Activated CD4-positive, alpha-beta T cell treated with anti-CD3 and anti-CD28 coated beads, Interleukin-2, amount 50 U/mL, for 24 hours (primary cell): ENCODE measurements around the gene BEAN1.

ENCODE experiments used
- DNase-seq, 2 donors: peaks; one replicate each; pipeline ENCODE4 v3.0.0-alpha.2; 2020; ENCODE audit warnings: low read depth in 1 of 2, low spot score in 1 of 2

BEAN1 gene

GRCh38 chr16:66418165-66418962 lies 8.7 kb upstream of the BEAN1 start:
- no peak for DNase-seq

DNA sequence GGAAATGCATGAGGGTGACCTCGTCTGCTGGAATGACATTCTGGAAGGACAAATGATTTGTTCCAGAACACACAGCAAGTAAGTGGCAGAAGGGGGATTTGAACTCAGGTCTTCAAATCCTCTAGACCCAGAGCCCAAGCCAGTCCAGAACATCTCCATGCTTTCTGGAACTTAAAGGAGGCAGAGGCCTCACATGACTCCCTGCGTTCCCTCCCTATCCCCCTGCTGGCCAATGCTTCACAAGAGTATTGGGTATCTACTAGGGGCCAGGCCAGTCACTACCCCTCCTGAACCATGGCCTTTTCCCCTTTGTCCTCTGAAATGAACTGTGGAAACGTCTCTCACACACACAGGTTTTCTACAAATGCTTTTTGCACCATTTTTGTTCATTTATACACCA lies 7.6 kb upstream of the BEAN1 start:
- no peak for DNase-seq

- DNase-seq = no peak
These were observed 6.7 kb upstream of the BEAN1 start for GRCh38 chr16:66420396-66420795.

DNA sequence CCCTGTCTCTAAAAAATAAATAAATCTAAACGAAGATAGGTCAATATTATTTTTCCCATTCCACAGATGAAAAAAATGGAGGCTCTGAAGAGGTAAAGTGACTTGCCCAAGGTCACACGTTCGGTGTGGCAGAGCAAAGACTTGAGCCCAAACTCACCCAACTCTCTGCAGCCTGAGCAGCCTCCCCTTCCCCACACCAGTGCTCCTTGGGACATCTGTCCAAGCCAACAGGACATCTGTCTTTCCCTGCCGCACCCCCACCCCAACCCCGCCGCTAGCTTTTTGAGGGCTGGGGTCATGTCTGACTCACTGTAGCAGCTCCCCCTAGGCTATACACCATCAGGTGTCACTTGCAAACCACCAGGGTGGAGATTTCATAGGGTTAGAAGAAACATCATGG lies 5.2 kb upstream of the BEAN1 start:
- DNase-seq = no peak

GRCh38 chr16:66422366-66422765 lies 4.7 kb upstream of the BEAN1 start:
- no peak for DNase-seq

DNA sequence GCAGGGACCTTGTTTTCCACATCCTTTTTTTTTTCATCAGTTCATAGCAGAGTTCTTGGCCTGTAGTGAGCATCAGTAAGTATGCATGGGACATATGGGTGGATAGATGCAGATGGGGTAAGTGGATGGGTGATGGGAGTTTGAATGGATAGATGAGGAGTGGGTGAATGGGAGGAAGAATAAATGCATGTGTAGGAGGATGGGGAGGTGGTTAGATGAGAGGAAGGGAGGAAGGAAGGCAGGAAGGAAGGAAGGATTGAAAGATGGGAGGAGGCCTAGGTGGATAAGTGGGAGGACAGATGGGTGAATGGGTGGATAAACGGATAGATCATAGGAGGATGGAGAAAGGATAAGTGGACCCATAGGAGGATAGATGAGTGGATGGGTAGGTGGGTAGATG lies 3.9 kb upstream of the BEAN1 start:
- no peak for DNase-seq

GRCh38 chr16:66425651-66426050 lies 1.4 kb upstream of the BEAN1 start:
- DNase-seq = no peak

DNA sequence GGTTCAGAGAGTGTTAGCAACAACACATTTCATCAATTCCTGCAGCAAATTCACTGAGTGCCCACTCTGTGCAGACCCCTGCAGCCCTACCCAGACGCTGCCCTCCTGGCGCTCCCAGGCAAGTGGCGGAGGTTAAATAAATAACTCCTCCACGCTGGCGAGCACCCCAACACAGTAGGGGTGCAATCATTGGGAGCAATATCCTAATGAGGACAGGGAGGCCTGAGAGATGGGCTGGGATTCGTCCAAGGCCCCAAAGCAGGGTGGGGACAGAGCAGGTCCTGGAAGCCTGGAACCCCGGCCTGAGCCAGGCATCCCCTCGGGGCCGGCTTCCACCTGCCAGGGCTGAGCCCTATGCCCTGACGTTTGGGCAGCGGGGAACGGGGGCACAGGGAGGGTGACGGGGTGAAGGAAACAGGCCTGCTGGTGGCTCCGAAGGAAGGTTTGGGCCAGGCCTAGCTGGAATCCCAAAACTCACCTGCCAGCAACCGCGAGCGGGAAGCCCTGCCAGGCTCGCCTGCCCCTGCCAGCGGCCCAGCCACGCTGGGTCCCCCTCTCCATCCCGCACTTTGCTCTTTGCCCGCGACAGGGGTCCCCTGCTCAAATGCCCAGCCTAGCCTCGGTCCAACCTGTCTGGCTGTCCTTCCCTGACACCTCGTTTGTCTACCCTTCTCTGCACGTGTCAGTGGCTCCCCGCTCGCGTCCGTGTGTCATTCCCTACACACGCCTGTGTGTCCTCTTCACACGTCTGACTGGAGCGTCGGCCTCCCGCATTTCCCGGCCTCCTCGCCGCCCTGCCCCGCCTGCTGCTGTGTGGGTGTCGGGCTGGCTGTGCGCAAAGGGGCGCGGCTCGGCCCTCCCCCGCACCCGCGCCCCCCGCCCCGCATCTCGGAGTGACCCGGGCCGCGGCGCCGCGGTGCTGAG lies 721 bp upstream of the BEAN1 start:
- no peak for DNase-seq

DNA sequence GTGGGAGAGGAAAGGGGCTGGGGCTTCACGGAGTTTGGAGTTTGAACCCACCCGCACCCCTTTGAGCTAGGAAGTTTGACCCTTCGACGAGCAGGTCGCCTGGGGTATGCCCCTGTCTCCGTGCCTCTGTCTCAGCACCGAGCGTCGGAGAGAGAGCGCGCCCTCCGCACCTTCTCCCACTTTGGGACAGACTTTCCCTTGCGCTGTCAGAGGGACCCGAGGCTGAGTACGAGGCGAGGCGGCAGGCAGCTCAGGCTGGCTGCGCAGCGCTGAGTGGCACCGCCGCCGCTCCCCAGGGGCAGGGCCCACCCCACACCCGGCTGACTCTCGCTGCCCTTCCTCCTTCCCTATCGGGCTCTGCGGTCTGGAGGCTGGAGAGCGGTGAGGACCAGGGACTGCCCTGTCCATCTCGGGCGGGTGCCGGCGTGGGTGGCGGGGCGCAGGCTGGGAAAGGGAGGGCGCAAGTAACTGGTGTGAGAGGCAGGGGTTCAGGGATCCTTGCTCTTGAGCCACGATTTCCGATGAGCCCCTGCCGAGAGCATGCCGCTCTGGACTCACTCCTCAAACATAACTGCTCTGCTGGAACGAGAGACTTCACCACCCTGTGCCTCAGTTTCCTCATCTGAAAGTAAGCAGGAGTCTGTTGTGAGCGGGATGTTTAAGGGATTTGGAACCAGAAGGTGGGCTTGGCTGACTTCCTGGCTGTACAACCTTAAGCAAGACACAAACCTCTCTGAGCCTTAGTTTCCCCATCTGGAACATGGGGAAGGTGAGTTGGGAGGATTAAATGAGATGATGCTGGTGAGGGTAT lies 981 bp downstream of the BEAN1 start:
- no peak for DNase-seq

DNA sequence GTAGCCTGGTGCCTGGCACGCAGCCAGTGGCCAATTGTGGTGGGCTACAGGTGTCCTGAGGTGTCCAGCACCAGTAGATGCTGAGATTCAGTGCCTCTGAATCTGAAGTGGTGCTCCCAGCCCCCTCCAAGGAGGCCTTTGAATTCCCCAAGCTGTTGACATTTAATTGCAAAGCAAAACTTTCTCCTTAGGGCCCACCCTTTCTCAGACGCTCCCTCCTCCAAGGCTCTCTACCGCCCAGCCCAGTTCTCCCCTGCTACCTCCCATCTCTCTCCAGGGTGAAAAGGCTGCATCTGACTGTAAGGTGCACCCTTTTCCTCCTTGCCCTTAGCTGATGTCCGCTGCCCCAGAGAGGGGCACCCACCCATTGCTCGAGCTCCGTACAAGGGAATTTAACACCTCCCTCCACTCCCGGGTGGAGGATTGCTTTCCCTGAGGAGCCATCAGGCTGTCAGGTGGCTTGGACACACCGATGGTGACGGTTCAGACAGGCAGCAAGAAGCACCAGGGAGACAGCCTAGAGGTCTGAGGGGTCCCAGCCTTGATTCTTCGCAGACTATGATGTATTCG lies 1.7 kb downstream of the BEAN1 start:
- no peak for DNase-seq

- no peak for DNase-seq
These were observed 2.3 kb downstream of the BEAN1 start for GRCh38 chr16:66429290-66429962.

DNA sequence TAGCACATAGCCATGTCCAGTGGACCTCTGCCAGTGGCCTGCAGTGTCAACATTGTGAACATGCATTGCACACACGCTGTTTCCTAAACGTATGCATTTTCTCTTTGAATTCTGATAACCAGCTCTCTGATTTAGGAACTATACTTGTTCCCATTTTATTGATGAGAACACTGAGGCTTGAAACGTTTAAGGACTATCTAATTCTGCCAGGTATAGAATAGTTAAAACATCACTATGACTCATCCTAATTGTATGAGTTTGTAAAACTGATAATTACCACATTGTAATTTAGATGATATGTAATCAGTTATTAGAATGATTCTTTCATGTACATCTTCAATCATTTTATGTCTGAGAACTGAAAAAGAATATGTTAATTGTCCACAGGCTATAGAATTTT lies 3.1 kb downstream of the BEAN1 start:
- DNase-seq = no peak

GRCh38 chr16:66431760-66432159 lies 4.7 kb downstream of the BEAN1 start:
- DNase-seq = no peak

DNA sequence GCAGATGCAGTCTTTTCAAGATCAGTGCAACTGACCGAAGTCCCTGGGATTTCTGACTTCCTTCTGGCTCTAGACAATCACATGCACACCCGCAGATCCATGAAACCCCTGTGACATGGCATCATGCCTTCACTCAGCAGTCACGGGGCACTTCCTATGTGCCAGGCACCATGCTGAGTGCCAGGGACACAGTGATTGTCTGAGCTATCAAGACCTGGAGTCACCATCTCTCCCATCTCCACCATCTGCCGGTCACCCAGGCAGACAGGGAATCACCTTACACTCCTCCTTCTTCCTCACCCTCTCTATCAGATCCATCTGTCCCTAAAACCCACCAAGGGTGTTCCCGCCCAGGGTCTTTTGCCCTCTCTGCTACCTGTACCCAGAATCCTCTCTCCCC lies 5.3 kb downstream of the BEAN1 start:
- DNase-seq = no peak

DNA sequence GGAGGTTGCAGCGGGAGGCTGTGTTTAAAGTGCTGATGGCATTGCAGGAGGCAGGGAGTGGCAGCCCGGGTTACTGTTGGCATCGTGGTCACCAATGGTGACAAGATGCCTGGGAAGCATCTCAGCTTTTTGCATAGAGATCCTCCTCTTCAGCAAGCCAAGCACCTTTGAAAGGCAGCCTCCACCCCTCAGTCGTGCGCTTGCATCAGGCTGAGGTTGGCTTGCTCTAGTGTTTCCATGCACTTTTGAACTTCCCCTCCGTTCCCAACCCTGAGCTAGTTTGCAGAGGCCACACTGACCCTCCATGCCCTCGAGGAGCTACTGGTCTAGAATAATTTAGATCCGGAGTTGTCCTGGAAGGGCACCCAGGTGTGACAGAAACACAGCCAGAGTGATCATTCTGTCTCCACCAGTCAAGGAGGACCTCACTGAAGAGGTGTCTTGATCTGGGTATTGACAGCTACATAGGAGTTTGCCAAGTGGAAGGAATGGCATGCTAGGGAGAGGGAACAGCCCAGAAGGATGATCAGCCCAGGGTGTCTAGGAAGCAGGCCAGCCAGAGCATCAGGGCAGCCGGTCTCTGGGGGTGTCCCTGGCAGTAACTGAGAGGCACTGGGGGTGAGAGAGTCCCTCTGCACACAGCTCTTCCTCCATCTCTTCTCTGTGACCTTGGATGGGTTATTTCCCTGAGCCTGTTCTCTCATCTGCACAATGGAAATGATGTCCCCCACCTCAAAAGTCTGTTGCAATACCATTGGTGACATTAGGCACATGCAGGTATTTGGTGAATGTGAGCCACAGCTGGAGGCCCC lies 7.7 kb downstream of the BEAN1 start:
- DNase-seq = no peak

- no peak for DNase-seq
These were observed 8.8 kb downstream of the BEAN1 start for GRCh38 chr16:66435896-66436295.

GRCh38 chr16:66437391-66437945 lies 10.4 kb downstream of the BEAN1 start:
- no peak for DNase-seq

GRCh38 chr16:66438536-66438935 lies 11.4 kb downstream of the BEAN1 start:
- DNase-seq = no peak

DNA sequence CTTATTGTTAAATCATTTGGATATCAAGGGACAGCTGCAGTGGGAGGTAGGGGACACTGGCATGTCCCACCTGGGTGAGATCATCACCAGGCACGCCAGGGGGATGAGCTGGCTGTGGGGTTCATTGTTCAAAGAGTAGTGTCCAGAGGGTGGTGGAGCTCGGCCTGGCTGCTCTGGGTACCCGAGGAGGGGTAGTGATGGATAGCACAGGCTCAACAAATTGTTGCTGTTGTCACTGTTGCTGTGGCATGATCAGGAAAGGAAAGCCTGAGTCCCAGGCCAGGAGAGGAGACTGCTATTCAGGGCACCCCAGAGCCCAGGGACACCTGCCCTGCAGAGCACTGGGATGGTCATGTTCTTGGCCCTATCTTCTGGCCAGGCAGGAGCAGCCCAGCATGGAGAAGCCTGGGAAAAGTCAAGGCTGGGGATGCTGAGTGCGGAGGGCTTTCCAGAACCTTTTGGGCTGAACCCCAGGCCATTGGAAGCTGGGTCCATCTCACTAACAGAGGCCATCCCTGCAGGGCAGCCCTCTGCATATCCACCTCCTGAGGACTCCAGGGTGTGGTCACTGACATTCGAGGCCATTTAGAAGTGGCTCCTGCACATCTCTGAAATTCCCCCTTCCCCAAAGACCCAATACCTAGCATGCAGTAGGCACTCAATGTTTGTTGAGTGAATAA lies 12.1 kb downstream of the BEAN1 start:
- no peak for DNase-seq
